ENCODE results near the gene IL17REL.

Gene IL17REL

DNA sequence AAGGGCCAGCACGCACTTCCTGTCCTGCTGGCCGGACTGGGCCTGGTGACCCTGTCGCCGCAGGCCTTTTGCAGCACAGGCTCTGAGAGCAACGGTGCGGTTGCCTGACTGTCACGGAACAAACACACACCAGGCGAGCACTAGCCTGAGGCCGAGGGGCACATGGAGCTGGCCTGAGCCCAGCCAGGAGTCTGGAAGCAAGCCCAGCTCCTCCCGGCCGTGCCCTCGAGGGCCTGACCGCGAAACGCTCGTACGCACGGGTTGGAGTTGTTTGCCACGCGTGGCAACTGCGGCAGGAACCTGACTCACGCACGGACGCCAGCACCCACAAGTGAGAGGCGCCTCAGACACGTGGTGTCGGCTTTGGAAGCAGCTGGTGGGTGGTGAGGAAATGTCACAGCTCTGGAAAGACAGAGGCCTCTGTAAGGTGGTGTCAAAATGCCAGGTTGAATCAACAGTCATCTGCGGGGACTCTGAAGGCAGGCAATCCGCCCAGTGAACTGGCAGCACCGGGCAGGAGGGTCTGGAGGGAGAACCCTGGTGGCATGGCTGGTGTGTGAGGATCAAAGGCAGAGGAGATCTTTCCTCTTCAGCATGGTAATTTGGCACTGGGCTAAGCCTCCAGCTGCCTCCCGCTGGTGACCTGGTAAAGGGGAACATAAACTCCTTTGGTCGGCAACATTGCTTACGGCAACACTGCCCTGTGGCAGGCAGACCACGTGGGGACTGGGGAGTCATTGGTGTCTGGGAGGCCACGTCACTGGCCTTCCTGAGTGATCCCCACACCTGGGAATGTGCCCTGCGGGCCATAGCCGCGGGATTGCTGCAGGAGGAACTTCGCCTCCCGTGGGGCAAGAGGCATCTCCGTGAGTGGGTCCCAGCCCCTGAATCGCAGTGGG, 15.3 kb upstream of the IL17REL start:
- DNase-seq (ENCODE audit: low read depth in 2 of 3, low spot score in 1 of 3): peak in 1 of 3 donors; percentile 44

DNA sequence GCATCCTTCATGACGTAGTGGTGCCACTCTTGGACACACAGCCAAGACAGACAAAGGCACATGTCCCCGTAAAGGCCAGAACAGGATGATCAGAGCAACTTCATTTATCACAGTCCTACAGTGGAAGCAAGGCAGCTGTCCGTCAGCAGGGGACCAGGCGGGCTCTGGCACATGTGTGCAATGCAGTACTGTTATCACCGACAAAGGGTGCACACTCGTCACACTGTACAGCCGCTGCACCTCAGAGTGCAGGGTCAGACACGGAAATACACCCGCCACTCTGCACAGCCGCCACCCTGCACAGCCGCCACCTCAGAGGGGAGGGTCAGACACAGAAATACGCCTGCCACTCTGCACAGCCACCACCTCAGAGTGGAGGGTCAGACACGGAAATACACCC, 13.4 kb upstream of the IL17REL start:
- DNase-seq (ENCODE audit: low read depth in 2 of 3, low spot score in 1 of 3): no peak

DNA sequence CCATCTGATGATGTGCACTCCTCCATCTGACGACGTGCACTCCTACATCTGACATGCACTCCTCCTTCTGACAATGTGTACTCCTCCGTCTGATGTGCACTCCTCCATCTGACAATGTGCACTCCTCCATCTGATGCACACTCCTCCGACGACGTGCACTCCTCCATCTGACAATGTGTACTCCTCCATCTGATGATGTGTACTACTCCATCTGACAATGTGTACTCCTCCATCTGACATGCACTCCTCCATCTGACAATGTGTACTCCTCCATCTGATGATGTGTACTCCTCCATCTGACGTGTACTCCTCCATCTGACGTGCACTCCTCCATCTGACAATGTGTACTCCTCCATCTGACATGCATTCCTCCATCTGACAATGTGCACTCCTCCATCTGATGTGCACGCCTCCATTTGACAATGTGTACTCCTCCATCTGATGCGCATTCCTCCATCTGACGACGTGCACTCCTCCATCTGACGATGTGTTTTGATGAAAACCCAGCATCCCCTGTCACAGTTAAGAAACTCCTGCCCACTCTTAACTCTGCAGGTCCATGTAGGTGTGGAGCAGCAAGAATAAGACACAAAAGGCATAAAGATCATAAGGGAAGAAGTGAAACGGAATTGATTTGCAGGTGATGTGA, 9.7 kb upstream of the IL17REL start:
- DNase-seq (ENCODE audit: low read depth in 2 of 3, low spot score in 1 of 3): no peak

DNA sequence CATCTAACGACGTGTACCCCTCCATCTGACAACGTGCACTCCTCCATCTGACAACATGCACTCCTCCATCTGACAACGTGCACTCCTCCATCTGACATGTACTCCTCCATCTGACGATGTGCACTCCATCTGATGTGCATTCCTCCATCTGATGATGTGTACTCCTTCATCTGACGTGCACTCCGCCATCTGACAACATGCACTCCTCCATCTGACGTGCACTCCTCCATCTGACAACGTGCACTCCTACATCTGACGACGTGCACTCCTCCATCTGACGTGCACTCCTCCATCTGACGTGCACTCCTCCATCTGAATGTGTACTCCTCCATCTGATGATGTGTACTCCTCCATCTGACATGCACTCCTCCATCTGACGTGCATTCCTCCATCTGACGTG, 8.0 kb upstream of the IL17REL start:
- DNase-seq (ENCODE audit: low read depth in 2 of 3, low spot score in 1 of 3): no peak

DNA sequence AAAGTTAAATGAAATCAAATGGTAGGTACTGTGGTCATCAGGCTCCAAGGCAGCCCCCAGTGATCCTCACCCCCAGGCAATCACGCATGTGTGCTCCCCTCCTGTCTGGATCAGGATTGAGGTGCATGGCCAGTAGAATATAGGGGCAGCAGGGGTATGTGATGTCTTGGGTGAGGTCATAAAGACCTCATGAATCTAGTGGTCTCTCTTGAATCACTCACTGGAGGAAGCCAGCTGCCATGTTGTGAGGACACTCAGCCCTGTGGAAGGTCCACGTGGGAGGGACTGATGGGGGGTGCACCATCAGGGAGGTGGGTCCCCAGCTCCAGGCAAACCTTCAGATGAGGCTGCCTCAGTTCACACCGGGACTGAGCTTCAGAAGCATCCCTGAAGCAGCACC, 6.8 kb upstream of the IL17REL start:
- DNase-seq (ENCODE audit: low read depth in 2 of 3, low spot score in 1 of 3): no peak

DNA sequence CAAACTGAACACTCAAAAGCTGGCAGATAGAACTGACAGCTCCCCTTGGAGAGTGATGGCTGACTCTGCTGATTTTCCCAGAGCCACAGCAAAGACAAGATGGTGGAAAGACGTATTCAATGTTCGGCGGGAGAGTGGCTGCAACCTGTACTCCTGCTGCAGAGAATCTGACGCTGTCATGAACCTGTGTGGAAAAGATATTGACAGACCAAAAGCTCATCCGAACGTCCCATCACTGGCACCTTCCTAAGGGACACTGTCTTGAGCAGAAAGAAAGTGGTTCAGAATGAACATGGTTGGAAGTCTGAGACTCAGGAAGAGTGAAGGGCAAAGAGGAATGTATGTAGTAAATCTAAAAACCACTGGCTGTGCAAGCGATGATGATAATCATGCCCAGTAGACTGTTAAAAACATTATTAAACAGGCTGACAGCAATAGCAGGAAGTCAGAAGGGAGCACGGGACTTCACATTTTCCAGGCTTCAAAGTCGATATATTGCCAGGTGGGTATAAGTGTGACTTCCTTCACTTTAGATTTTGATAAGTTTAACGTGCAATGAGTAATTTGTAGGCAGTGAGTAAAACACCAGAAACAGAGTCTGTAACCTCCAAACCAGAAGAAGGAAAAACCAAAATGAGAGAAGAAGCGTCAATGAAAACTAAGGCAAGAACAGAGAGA, 6.2 kb upstream of the IL17REL start:
- no peak for DNase-seq (ENCODE audit: low read depth in 2 of 3, low spot score in 1 of 3)

DNA sequence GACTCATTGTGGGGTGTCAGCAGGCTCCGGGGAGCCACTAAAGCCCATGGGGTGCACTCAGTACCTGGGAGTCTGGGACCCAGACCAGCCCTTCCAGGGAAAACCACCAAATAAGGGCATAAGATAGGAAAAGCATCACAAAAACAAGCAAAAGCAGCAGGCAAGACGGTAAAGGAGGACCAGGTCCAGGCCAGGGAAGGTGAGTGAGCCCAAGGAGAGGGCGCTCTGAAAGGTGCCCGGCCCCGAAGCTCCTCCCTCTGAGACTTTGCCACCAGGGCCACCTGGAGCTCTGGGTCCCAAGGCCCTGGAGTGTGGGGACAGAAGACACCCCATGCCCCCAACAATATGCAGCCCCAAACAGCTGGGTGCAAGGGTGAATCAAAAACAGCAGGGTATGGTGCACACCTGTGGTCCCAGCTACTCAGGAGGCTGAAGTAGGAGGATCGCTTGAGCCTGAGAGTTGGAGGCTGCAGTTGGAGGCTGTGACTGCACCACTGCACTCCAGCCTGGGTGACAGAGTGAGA, 5.2 kb upstream of the IL17REL start:
- DNase-seq (ENCODE audit: low read depth in 2 of 3, low spot score in 1 of 3): no peak

DNA sequence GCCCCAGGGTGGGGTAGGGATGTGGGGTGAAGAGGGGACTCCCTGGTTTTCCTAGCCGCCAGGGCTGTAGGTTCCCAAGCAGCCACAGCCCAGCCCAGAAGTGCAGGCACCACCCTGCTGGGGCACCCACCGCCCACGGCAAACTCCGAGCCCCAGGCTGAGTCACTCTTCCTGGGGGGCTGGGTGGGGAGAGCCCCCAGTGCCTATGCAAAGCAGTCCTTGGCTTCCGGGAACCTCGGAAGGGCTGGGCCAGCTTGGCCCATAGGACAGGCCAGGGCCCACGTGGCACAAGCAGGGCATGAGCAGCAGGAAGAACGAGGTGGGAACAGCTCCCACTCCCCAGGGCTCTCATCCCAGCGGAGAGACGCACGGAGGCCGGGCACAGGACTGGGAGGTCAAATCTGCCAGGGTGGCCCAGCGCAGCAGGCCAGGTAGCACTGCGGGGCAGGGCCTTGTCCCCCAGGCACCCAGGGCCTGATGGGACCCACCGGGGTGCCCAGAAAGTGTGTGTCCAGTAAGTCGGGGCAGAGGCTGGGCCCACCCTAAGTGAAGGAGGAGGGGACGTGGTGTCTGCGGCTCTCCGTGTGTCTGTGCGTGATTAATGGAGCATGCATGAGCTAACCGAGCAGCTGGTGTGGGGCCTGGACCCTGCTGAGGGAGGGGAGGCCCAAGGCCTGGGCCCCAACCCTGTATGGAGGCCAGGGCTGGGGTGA, 4.6 kb upstream of the IL17REL start:
- DNase-seq (ENCODE audit: low read depth in 2 of 3, low spot score in 1 of 3): peak; percentile 67 to 83 (median 69)

DNA sequence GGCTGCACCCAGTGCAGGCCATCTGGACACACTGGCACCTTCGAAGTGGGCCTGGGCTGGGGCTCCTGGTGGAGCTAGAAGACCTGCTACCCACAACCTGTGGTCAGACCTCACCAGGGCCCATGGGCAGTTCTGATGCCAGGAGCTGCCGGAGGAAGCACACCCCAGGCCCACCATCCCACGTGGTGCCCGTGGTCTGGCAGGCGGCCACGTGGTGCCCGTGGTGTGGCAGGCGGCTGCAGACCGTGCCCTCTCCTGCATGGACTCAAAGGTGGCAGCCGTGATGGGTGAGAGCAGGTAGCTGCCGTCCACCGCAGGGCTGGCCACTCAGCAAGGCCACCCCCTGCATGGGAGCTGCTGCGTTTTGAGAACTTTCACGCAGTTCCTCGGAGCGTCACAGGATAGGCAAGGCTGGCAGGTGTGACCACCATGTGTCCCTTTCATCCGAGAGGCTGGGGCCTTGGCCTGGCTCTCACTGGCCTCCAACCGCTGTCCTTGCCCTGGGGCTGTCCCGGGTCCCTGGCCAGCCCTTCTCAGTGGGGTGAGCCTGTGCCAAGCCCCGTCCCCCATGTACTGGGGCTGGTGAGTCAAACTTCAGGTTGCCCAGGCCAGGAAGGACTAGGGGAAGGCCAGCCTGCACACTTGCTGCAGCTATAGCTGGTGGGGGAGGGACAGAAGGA, 3.9 kb upstream of the IL17REL start:
- no peak for DNase-seq (ENCODE audit: low read depth in 2 of 3, low spot score in 1 of 3)

DNA sequence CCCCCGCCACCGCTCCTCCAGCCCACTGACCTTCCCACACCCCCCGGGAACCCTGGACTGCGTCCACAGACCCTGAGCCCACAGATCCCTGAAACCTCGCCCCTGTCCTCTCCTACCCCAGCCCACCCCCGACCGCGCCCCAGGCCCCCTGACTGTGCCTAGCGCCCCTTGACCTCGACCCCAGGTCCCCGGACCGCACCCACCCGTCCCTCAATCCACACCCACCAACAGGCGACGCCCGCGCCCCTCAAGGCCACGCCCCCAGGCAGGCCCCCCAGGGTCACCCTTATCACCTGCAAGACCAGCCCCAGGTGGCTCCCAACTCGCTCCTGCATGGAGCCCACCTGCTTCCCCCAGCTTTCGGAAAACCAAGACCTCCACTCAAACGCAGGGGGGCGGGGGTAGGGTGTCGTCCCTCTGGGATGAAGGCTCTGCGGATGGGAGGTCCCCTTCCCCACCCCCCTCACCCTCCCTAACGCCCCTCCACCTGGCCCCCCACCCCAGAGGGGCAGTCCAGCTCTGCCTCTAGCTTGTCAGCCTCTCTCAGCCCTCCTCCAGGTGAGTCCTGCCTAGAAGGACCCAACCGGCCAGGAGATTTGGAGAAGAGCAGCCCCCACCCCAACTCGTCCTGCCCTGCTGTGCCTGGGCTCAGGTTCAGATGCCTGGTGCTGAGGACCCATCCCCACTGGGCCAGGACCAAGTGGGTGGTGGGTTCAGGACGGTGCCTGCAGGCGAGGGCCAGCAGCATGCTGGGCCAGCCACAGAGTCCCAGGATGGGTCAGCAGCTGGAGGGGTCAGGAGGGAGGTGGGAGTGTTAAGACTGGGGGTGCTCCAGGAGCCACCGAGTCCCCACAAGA, 3.1 kb upstream of the IL17REL start:
- no peak for DNase-seq (ENCODE audit: low read depth in 2 of 3, low spot score in 1 of 3)

DNA sequence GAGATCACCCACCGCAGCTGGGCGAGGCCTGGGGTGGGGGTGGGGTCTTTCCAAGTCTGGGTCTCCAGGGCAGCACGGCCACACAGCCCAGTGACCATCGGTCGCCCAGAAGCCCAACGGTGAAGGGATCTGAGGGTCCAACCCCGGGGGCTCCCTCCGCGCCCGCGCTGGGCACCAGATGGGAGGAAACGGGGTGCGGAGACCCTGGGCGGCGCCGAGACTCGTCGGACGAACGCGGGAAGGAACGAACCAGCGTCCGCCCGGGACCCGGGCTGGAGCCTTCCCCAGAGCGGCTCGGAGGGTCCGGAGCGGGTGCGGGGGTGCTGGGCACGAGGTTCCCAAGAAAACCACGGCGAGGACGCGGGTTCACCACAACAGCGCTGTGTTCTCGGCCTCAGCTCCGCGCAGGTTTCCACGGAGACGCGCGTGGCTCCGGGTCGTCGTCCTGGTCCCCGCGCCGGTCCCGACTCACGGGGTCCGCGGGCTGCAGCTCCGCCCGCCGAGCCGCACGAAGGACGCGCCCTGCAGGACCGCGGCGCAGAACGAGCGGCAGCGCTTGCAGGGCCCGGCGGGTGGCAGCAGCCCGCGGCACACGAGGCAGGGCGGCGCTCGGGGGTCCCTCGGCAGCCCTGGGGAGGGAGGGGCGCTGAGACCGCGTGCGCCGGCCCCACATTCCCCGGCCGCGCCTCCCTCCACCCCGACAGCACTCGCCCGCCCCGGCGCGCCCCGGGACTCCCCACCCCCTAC, 2.3 kb upstream of the IL17REL start:
- DNase-seq (ENCODE audit: low read depth in 2 of 3, low spot score in 1 of 3): no peak

DNA sequence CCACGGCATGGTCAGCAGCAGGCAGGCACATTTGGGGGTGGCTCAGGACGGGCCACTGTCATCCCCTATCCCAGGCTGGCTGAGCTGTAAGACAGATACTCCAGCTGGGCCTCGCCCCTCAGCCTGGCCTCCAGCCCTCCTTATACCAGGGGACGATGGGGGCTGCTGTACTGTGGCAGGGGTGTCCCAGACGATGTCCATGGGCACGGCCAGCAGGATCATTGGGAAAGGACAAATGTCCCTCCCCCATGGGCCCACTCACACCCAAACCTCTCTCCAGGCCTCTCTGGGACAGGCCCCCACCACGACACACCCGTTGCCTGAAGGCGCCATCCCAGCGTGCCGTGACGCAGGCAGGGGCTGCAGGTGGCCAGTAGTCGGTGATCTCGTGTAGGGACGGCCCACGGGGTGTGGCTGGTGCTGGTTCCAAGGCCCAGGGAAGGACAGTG, 1.5 kb upstream of the IL17REL start:
- no peak for DNase-seq (ENCODE audit: low read depth in 2 of 3, low spot score in 1 of 3)

DNA sequence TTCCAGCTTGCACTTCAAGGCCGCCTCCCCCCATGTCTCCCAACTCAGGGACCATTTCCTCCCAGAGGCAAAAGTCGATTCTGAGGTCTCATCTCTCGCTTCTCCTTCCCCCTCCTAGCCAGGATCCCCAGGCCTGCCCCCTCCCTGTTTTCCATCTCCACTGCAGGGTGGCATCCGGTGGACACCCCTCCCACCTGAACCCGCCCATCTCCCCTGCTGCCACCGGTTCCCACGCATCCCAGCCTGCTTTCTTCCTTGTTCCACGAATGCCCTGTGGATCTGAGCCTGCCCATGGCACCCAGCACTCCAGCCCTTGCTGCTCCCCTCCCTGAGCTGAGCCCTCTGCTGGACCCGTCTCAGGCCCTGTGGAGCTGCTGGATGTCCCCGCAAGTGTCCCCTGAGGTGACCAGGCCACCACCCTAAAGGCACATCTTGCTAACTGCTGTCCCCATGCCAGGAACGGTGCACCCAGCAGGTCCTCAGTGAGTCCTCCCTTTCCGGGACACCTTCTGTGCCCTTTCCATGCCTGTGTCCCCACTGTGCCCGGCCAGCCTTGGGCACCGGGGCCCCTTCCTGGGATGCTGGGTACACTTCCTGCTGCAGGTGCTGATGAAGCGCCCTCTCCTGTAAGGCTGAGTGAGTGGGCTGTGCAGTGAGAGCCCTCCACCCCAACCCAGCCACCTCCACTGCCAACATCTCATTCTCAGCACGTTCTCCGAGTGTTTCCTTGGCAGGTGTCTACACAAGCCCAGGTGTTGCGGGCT, 936 bp downstream of the IL17REL start:
- no peak for DNase-seq (ENCODE audit: low read depth in 2 of 3, low spot score in 1 of 3)

DNA sequence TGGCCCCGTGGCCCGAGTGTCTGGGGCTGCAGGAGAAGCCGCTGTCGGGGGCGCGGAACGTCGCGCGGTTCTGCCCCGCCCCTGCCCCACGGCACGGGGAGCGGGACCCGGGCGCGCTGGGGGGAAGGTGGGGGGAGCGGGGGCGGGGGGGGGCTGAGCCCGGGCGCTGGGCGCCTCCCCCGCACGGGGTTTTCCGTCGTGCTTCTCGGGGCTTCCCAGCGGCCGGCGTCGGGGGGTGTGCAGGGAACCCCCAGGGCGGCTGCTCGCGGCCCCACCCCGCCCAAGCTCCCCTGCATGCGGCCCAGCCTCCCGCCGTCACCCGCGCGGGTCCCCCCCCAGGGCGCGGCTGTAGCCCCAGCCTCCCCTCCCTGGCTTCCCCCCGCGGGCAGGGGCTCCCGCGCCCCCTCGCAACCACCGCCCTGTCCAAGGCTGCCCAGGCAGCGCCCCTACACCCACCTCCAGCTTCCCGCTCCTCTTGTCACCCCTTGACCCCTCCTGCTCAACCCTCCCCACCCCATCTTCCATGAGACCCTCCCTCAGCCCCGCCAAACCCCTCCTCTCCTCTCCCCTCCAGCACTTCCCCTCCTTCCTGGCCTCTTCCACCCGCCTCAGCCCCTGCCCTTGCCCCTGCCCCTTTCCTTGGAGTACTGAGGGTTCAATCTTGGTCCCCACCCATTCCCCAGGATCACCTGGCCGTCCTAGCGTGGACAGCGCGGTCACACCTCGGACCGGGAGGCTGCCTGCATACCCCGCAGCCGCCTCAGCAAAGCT, 1.7 kb downstream of the IL17REL start:
- DNase-seq (ENCODE audit: low read depth in 2 of 3, low spot score in 1 of 3): no peak

DNA sequence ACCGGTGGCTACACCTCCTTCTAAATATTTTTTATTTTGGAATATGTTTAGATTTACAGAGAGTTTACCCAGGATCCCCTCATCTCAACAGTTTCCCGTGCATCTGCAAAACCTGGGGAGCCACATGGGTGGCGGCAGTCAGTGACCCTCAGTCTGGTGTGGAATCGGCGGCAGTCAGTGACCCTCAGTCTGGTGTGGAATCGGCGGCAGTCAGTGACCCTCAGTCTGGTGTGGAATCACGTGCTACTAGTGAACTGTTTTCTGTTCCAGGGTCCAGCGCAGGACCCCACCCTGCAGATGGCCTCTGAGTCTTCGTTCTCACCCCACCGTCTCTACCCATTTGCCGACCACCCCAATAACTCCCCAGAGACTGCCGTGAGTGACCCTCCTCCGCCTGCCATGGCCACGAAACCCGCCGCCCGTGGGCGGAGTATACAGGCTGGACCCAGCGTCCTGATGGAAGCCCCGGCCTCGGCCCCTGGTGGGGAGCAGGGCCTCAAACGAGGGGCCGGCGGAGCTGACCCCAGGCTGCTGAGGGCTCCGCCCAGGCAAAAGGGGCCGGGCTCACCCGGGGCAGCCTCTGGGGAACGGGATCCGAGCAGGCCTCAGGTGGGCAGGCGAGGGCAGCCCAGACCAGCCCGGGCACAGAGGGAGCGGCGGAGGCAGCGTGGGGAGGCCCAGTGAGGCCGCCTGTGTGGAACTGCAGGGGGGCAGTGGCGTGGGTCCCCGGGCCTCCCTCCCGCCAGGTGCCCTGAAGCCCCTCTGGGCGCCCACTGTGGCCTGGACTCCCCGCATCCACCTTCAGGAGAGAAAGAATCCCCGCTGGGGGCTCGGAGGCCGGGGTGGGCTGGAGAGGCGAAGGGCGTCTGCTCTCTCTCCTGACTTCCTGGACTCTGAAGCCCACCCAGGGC, 2.5 kb downstream of the IL17REL start:
- no peak for DNase-seq (ENCODE audit: low read depth in 2 of 3, low spot score in 1 of 3)

DNA sequence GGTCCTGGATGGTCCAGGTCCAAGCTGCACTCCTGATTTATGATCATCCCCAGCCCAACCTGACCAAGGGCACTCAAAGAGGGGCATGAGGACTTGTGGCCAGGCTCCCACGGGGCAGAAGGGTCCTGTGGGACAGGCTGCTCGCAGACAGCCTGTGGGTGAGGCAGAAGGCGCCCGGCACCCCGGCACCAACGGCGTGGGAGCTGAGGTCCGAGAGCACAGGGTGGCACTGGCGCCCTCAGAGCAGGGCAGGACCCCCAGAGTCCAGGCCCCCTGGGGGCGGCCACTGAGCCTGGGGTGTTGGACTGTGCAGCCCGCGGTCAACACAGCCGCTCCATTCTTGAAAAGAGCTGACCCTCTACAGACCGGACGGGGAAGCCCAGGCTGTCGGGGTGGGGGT, 3.3 kb downstream of the IL17REL start:
- DNase-seq (ENCODE audit: low read depth in 2 of 3, low spot score in 1 of 3): no peak

All from stimulated activated CD4-positive, alpha-beta T cell treated with anti-CD3 and anti-CD28 coated beads, Interleukin-12 subunit alpha, Interleukin-12 subunit beta, amount 100 ng/mL, for 48 hours (primary cell).